HFFc6 (cell line): Measurements from ENCODE around the gene CBFA2T2. TPM values are rescaled to one million over a fixed set of nuclear protein-coding genes. Genes with fewer than 3 reads are reported as not detected.
"Not testable (repeated sequence)": the region's sequence is repeated elsewhere in the genome, so short reads cannot be mapped to it uniquely, and the experiment has no call there.

Experiments used
- DNase-seq: peaks from one replicate; pipeline ENCODE4 v3.0.0-alpha.2; 2018
- H3K27ac Mint-ChIP-seq: 2 replicates; pipeline ENCODE4 v1.8.0; 2020; ENCODE audit warnings: mild to moderate bottlenecking, mixed read lengths
- H3K27me3 Mint-ChIP-seq: 2 replicates; pipeline ENCODE4 v1.8.0; 2021; ENCODE audit warnings: mild to moderate bottlenecking, moderate library complexity, mixed read lengths; ENCODE audit not compliant: insufficient read depth
- H3K36me3 Mint-ChIP-seq: 2 replicates; pipeline ENCODE4 v1.8.0; 2021; ENCODE audit warnings: low read depth, mixed read lengths
- H3K4me1 Mint-ChIP-seq: 2 replicates; pipeline ENCODE4 v1.8.0; 2020; ENCODE audit warnings: low read depth, mixed read lengths
- H3K4me3 Mint-ChIP-seq: 2 replicates; pipeline ENCODE4 v1.8.0; 2020; ENCODE audit warnings: mild to moderate bottlenecking, moderate library complexity, mixed read lengths
- H3K9me3 Mint-ChIP-seq: 2 replicates; pipeline ENCODE4 v1.8.0; 2020; ENCODE audit warnings: mild to moderate bottlenecking, mixed read lengths
- CTCF ChIP-seq: fragments of 200-600 bp; sonication (generic); IDR thresholded peaks from 2 replicates; pipeline ENCODE4 v1.5.0; 2021; ENCODE audit warnings: antibody characterized with exemption, mild to moderate bottlenecking
- total RNA-seq, 6 experiments: library from RNA; stranded (reverse); fragmentation: NEBNext Ultra II Directional; extraction: Animal tissue kit (Norgen Biotek cat#: 25700); gene quantifications; 2 replicates in 1 of 6; 3 replicates in 5 of 6; pipeline ENCODE4 v1.2.3, GENCODE V29; 2021

Gene CBFA2T2
- total RNA-seq, 6 experiments from 2014 or later: 7.0 to 9.1 (median 8.0) TPM

GRCh38 chr20:33693289-33693688 lies 203.4 kb downstream of the CBFA2T2 start:
- DNase-seq: no peak
- H3K27me3 Mint-ChIP-seq: no peaks in the 10 kb centered on the region; the same call in 1 of the 2 replicates
- TF ChIP-seq CTCF: no peak
- H3K4me1 Mint-ChIP-seq: peaks cover 19% of the 10 kb centered on the region
- no peaks in the 10 kb centered on the region for H3K9me3 Mint-ChIP-seq
- H3K27ac Mint-ChIP-seq: no peak overlapping the region
- H3K36me3 Mint-ChIP-seq: no peaks in the 10 kb centered on the region
- no peak overlapping the region for H3K4me3 Mint-ChIP-seq

- Mint-ChIP-seq H3K4me1 (peaks cover 19% of the 10 kb centered on the region), H3K9me3 (no peaks in the 10 kb centered on the region), H3K36me3 (no peaks in the 10 kb centered on the region), H3K27ac (no peak overlapping the region), H3K4me3 (no peak overlapping the region), H3K27me3 (no peaks in the 10 kb centered on the region; the same call in 1 of the 2 replicates)
- no peak for TF ChIP-seq CTCF
- no peak for DNase-seq
Measured at GRCh38 chr20:33693741-33694638, 204.1 kb downstream of the CBFA2T2 start.

GRCh38 chr20:33694639-33695012 lies 204.7 kb downstream of the CBFA2T2 start:
- H3K27me3 Mint-ChIP-seq: no peaks in the 10 kb centered on the region; the same call in 1 of the 2 replicates
- DNase-seq: no peak
- H3K27ac Mint-ChIP-seq: no peak overlapping the region
- H3K4me1 Mint-ChIP-seq: peaks cover 19% of the 10 kb centered on the region
- no peak overlapping the region for H3K4me3 Mint-ChIP-seq
- no peak for TF ChIP-seq CTCF
- no peaks in the 10 kb centered on the region for H3K36me3 Mint-ChIP-seq
- H3K9me3 Mint-ChIP-seq: no peaks in the 10 kb centered on the region

- Mint-ChIP-seq H3K27me3 (no peaks in the 10 kb centered on the region; the same call in 1 of the 2 replicates), H3K4me1 (peaks cover 12% of the 10 kb centered on the region), H3K4me3 (no peak overlapping the region; the same call in 1 of the 2 replicates), H3K9me3 (no peaks in the 10 kb centered on the region), H3K27ac (no peak overlapping the region), H3K36me3 (no peaks in the 10 kb centered on the region)
- TF ChIP-seq CTCF: no peak
- no peak for DNase-seq
Measured at GRCh38 chr20:33696448-33696847, 206.6 kb downstream of the CBFA2T2 start.

GRCh38 chr20:33697129-33697528 lies 207.2 kb downstream of the CBFA2T2 start:
- peak overlapping the region; percentile 57 for H3K27ac Mint-ChIP-seq
- no peaks in the 10 kb centered on the region for H3K36me3 Mint-ChIP-seq
- peak; percentile 62 for DNase-seq
- H3K9me3 Mint-ChIP-seq: no peaks in the 10 kb centered on the region
- H3K4me1 Mint-ChIP-seq: peaks cover 12% of the 10 kb centered on the region
- TF ChIP-seq CTCF: no peak
- peak overlapping the region; percentile 42; the same call in 1 of the 2 replicates for H3K4me3 Mint-ChIP-seq
- no peaks in the 10 kb centered on the region; the same call in 1 of the 2 replicates for H3K27me3 Mint-ChIP-seq

- not testable (repeated sequence) for DNase-seq, H3K27me3 Mint-ChIP-seq
Measured at GRCh38 chr20:33698966-33699365, 209.1 kb downstream of the CBFA2T2 start.

More at GRCh38 chr20:33698966-33699365, 209.1 kb downstream of the CBFA2T2 start:
- H3K4me3 Mint-ChIP-seq, H3K27ac Mint-ChIP-seq, H3K9me3 Mint-ChIP-seq, H3K36me3 Mint-ChIP-seq: not testable (repeated sequence)
- H3K4me1 Mint-ChIP-seq: peaks cover 12% of the 10 kb centered on the region
